PC-9 (cell line): ENCODE measurements around the gene SLC6A19.

Experiments
- CTCF ChIP-seq: fragments of 200-600 bp; sonication (generic); conservative IDR thresholded peaks from 2 replicates; pipeline ENCODE4 v1.6.1; 2017; ENCODE audit warnings: mixed run types, antibody characterized with exemption, mild to moderate bottlenecking, moderate library complexity
- EZH2 ChIP-seq: fragments of 200-600 bp; sonication (generic); IDR thresholded peaks from 2 replicates; pipeline ENCODE4 v1.8.0; 2017; ENCODE audit warnings: antibody characterized with exemption, low read depth

GRCh38 chr5:1272201-1272600 is 70.8 kb downstream of the SLC6A19 start:
- TF ChIP-seq EZH2 (no peak), CTCF (no peak)
